Adrenal gland (tissue), 5 donors: ENCODE data around the gene CDH15.

Experiments used
- POLR2A ChIP-seq, 2 donors: fragments of 450-650 bp; IDR thresholded peaks; one replicate each; pipeline ENCODE4 v1.6.1; 2017; ENCODE audit warnings: antibody characterized with exemption in 2 of 2, mild to moderate bottlenecking in 2 of 2, moderate library complexity in 1 of 2
- TF ChIP-seq, protein P1 (sequence below), 6 experiments: fragments of 450-650 bp in 4 of 6; fragments of 200-600 bp in 2 of 6; sonication (generic) in 1 of 6; IDR thresholded peaks; 1 replicate in 5 of 6; 2 replicates in 1 of 6; pipeline versions ENCODE4 v1.5.1 to v1.8.0; 2016 to 2021; ENCODE audit warnings: antibody characterized with exemption in 6 of 6, mild to moderate bottlenecking in 2 of 6, moderate library complexity in 1 of 6
- donor health status: DM: no; HTN: no; CAD: no.

DNA sequence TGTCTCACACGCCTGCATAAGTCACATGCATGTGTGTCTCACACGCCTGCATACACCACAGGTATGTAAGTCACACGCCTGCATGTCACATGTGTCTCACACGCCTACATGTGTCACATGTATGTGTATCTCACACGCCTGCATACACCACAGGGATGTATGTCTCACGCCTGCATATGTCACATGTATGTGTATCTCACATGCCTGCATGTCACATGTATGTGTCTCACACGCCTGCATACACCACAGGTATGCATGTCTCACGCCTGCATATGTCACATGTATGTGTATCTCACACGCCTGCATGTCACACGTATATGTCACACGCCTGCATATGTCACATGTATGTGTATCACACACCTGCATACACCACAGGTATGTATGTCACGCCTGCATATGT lies 13.8 kb upstream of the CDH15 start:
- TF ChIP-seq, protein P1, sequence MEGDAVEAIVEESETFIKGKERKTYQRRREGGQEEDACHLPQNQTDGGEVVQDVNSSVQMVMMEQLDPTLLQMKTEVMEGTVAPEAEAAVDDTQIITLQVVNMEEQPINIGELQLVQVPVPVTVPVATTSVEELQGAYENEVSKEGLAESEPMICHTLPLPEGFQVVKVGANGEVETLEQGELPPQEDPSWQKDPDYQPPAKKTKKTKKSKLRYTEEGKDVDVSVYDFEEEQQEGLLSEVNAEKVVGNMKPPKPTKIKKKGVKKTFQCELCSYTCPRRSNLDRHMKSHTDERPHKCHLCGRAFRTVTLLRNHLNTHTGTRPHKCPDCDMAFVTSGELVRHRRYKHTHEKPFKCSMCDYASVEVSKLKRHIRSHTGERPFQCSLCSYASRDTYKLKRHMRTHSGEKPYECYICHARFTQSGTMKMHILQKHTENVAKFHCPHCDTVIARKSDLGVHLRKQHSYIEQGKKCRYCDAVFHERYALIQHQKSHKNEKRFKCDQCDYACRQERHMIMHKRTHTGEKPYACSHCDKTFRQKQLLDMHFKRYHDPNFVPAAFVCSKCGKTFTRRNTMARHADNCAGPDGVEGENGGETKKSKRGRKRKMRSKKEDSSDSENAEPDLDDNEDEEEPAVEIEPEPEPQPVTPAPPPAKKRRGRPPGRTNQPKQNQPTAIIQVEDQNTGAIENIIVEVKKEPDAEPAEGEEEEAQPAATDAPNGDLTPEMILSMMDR (IDR thresholded peaks at IDR 0.05): no peak
- no peak for TF ChIP-seq POLR2A (IDR thresholded peaks at IDR 0.05)
